GM19372 (cell line): ENCODE results near the gene NPTXR.
"Not testable (repeated sequence)": the region's sequence is repeated elsewhere in the genome, so short reads cannot be mapped to it uniquely, and the experiment has no call there.

Source experiments
- ATAC-seq: cut with Tn5 transposase; IDR thresholded peaks from one replicate; pipeline ENCODE4 v1.9.1; 2021; ENCODE audit warnings: mild to moderate bottlenecking, low read depth, moderate library complexity; ENCODE audit not compliant: unreplicated experiment

The NPTXR gene

DNA sequence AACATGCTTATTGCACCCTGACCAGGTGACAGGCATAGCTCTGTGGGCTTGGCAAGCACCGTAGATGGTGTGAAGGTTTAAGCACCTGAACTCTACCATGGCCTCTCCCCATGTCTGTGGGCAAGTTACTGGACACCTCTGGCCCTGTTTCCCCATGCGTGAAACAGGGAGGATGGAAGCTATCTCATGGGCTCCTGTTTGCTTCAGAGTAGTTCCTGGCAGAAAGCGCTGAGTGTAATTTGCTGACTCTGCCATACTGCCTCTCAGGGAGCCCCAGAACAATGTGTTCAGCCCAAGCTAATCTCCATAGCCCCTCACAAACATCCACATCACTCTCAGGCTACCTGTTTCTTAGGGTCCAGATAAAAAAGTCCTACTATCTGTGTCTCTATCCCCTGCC, 25.8 kb upstream of the NPTXR start:
- ATAC-seq, result no peak

DNA sequence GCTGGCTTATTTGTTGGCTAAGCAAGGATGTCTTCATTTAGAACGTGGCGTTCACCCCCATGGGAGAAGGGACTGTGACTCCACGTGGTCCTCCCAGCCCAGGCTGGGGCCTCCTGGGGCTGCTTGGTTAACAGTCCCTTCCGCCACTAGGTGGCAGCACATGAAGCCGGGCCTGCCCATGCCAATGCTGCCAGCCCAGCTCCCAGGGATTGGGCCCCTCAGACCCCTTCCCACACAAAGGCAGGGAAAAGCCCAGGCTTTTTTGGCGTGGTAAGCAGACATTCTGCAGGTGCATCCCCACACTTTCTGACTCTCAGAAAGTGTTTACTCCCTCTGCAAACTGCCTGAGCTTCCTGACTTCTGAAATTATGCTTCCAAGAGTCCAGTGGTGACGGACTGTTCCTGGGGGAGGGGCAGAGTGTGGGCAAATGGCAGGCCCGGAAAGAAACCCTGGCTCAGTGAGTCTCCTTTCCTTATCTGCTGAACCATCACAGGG, 25.1 kb upstream of the NPTXR start:
- ATAC-seq, result no peak

DNA sequence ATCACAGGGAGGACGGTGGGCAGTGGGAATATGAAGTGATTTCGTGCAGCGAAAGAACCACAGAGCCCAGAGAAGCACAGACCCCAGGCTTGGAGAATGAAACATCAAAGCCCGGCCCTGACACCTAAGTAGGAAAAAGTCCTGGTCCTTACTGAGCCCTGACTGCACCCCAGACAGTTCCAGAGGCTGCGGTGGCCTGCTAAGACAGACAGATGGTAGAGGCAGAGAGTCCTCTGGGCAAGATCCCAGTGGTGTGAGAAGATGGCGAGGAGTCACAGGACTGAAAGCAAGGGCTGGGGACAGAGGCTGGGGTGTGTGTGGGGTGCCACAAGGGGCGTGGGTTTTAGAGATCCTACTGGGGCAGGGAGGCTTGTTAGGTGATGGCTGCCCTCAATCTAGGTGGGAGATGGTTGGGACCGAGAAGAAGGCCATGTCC, 24.5 kb upstream of the NPTXR start:
- no peak for ATAC-seq

DNA sequence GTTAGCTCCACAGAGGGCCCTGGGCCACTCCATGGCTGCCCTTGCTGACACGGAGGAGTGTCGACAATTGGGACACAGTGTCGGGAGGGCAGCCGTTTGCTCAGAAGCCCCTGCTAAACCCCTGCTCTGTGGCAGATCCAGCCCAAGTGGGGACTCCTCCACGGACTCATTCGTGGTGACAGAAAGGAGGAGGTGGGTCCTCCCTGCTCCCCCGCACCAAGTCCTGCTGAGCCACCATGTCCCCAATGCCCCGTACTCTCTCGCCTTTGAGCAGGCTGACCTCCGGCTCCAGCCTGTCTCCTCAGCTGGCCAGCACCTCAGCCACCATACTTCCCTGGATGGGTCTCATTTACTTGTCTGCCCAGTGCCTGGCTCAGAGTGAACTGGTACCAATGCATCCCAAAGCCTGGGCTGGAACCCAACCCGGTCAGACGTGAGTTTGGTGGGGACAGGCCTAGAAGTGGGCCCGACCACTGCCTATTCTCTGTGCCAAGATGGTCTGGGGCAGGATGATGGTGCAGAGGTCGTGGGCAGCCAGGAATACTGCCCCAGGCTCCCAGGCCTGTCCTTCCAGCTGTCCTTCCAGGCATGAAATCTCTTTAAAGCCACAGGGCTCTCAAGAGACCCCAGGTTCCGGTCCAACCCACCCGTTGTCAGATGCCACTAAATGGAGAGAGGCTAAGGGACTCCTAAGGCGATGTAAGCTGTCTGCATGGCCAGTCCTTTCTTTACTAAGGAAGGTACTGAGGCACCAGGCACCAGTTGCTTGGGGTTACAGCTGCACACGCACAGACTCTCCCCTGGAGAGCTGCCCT, 23.9 kb upstream of the NPTXR start:
- no peak for ATAC-seq

DNA sequence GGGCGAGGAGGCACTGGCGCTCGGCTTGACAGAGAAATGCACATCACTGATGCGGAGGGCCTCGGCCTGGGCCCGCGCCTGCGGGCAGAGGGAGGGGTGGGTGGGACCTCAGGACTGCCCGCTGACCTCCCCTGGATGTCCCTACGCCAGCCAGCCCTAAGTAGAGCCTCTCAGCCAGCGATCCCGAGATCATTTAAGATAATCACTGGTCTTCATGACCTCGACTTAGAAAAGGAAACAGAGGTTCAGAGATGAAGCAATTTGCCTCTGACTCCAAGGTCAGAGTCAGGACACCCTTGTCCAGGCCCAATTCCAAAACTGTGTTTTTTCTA, 23.3 kb upstream of the NPTXR start:
- no peak for ATAC-seq

DNA sequence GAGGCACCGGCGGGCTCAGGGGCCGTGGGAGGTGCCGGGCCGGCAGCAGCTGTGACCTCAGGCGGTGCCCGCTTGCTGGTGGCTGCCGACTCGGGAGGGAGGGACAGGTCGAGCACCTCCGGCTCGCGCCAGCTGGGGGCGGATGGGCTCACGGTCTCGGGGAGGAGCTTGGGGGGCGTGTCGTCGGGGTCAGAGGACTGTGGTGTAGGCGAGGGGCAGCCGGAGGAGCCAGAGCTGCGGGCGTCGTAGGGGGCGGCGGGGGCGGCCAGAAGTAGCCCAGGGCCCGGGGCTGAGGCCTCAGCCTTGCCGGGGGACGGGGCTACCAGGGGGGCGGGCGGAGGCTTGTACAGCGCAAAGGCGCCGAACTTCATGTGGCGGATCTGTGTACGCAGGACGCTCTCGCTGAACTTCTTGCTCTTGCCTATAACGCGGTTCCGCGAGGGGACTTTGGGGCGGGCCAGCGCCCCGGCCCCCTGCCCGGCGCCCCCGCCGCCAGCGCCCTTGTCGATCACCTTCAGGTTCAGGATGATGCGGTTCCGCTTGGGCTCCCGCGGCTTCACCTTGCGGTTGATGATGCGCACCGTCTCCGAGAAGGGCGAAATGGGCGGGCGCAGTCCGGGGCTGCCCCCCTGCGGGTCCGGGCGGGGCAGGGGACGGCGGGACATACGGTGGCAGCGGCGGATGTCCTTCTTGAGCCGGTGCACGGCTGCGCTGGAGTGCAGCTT, 22.7 kb upstream of the NPTXR start:
- ATAC-seq, result no peak

DNA sequence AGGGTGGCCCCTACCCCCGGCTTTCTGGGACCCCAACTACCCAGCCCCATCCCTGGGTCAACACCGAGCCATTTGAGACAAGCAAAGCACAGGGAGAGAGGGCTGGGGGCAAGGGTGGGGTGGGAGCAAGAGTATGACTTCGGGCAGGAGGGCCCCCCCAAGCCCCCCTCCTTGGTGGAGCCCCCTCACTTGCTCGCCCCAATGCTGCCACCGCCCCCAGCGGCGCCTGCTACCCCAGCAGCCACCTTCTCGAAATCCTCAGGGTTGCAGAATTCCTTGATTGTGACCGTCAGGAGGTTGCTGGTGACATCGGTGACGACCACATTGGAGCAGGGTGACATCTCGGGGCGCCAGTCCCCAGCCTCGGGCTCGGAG, 22.2 kb upstream of the NPTXR start:
- no peak for ATAC-seq

DNA sequence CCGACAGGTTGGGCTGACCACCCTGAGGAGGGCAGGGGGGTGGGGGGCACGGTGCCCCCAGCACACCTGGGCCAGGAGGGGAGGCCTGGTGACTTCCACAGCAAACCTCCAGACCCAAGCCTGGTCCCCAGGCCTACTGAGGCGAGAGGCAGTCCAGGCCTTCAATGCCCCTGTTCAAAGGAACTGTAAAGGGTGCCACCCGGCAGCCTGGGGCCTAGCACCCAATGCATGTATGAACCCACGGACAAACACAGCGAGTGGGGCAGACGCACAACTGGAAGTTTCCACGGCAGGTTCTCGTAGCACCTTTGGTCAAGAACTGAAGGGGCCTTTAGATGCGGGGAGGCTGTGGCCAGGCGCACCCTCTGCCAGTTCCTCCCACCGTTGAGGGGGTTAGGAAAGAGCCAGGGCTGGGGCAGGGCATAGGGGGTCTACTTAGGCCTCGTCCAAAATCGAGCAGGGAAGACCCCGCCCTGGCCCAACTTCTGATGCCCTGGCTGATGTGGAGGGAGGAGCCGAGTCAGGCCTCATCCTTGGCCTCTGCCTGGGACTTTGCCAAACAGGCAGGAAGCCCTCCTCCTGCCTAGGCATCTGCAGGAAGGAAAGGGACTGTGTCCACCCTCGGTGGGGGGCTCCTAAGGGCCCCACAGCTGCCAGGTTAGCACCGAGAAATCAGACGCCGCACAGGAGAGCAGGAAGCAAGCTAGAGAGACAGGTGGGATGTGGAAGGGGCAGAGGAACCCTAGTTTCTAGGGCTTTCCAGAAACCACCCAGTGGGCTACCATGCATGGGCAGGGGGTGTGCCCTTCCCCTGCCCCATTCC, 21.6 kb upstream of the NPTXR start:
- no peak for ATAC-seq

DNA sequence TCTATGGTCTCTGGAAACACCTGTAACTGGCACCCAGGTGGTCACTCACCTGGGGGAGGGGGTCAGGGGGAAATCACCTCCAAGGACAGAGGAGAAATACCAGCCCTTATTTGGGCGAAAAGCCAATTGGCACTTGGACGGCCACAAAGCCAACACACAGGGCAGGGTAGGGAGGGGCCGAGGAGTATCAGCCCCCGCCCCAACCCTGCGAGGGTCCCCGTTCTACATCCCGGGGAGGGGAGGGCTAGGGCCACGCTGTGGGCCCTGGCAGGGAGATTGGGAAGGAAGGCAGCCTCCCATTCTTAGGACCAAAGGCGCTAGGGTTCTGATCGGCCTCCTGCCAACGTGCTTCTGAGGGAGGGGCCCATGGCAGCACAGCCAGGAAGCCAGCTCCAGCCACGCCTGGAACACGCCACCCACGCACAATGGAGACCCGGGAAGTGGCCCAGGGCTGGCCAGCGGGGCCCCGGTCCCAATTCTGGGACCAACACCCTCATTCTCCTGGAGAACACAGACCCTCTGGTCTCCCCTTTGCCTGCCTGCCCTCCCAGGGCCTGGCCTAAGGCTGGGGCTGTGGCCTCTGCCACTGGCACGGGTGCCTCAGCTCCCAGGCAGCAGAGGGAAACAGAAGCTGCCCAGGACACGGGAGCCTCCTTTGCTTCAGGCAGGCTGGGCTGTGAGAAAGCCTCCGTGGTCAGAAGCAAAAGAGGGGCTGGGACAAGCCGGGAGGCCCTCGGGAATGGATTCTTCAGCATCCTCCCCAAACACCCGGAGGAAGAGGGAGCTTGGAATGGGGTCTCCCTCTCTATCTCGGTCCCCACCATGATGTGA, 20.7 kb upstream of the NPTXR start:
- ATAC-seq, result no peak

DNA sequence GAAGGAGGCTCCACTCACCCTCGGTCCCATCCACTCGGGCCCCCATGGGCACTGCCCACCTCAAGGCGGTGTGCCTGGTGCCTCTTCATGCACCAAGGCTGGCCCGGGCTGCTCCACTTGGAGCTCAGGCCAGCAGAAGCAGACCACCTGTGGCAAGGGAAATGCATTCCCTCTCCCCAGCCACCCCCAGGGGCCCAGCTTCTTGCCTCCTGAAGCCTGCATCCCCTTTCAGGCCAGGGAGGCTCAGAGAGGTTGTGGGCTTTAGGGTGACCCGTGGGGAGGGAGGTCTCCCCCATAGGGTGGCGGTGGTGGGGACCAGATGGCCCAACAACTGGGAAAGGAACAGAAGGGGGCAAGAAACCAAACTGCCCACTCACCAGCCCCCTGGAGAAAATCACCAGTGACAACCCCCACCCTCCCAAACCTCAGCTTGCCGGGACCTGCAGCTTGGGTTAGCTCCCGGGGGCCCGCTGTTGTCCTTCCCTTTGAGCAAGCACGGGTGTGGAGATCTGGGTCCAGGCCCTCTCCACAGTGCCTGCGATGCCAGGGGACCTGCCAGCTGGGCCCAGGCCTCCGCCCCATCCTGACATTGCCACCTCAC, 19.8 kb upstream of the NPTXR start:
- ATAC-seq, result no peak

DNA sequence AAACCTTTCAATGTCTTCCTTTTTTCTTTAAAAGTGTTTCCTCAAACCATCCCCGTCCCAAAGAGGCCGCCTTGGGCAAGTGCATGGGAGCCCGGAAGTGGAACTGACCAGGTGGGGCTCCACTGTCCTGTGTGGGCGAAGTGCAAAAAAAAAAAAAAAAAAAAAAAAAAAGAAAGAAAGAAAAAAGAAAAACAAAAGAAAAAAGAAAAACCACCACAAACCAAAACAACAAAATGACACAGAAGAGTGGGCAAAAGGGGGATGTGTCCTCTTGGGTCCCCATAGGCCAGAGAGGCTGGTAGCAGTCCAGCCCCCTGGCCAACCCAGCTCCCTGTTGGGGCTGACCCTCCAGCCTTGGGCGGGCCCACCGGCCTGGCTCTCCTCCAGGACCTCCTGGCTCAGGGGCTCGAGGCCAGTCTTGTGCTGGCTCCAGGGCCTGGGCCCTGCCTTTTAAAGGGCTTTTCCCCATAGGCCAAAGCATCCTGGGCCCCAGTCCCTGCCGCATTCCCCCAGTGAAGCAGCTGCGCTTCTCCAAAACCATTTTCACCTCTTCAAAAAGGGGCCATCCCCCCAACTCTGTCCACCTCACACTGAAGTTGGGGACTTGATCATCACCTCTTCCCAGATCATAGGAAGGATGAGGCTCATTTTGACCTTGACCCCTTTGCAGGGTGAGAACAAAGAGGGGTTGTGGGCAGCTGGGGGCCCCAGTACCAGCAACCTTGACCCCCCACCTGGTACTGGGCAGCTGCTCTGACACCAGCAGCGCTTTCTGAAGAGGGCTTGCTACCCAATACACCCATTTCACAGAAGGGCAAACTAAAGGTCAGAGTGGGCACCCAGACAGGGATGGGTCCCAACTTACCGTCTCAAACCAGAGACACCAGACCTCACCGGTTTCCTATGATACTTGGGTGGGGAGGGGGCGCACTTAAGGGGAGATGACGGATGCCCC, 18.8 kb upstream of the NPTXR start:
- no peak for ATAC-seq

DNA sequence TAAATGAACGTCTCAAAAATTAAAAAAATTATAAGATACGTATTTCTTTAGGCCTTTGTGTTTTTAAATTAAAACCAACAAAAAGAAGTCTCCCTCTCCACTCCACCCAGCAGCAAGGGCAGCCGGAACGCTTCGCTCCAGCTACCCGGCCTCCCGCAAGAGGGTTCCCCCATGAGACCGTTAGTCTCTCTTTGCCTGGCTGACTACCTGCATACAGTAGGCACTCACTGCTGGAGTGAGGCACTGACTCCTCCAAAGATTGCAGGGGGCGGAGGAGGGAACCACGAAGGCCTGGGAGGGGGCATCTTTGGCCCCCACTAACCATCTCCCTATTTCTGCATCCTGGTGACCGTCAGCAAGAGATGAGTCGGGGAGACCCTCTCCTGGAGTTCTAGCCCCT, 18.1 kb upstream of the NPTXR start:
- no peak for ATAC-seq

DNA sequence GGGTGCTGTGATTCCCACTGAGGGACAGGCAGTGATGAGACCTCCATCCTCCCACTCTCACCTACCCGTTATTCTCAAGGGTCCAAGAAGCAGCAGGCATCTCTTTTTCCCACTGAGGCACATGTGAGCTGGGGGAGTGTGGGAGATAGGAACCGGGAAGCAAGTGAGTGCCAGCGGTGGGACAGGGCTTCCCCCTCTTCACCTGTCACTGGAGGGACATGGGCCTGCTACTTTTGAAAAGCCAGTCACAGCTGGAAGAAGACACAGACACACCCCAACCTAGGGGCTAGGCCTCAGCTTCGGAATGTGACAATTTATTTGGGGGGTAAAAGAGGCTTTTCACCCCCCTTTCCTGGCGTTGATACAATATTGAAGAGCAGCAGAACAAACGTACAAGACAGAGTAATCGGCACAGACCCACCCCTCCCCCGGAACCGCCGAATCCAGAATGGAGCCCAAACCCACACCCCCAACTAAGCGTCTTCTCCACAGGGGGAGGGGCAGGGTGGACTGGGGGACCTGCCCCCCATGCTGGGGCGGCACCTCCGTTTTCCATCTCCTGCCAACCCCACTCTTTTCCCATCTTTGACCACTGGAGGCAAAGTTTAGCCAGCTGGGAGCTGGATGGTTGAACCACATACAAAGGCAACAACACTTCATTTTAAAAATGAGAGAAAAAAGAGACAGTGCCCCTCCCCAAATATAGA, 17.5 kb upstream of the NPTXR start:
- ATAC-seq, result no peak

DNA sequence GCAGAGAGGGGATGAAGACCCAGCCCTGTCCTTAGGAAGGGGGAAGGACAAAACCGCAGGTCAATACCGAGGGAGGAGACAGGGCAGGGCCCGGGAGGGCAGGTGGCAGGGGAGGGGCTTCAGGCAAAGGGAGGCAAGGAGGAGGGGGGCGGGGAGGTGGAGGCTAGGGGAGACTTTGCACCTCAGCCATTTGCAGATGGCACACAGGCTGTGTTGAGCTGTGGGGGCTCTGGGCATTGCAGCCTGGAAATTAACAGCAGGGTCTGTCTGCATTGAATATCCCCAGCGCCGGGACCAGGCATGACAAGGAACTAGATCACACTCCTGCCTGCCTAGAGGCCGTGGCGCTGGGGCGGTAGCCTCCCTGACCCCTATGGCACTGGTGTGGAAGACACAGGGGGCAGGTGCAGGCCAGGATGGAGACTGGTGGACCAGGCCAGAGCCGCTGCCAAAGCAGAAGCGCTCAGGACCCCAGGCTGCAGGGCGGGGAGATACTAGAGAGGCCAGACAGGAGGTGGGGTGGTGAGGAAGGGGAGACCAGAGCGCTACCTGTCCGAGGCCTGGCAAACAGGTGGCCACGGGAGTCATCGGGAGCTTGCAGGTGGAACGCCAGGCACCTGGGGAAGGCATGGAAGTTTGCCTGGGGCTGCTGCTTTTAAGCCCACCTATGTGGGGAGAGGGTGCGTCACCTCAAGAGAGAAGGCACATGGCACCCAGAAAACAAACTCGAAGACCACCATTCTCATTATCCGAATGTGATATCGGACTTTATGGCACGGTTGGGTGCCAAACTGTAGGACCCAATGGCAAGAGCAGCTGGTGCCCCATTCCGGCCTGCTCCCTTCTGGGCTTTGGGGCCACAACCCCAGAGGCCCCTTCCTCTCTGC, 16.7 kb upstream of the NPTXR start:
- no peak for ATAC-seq

DNA sequence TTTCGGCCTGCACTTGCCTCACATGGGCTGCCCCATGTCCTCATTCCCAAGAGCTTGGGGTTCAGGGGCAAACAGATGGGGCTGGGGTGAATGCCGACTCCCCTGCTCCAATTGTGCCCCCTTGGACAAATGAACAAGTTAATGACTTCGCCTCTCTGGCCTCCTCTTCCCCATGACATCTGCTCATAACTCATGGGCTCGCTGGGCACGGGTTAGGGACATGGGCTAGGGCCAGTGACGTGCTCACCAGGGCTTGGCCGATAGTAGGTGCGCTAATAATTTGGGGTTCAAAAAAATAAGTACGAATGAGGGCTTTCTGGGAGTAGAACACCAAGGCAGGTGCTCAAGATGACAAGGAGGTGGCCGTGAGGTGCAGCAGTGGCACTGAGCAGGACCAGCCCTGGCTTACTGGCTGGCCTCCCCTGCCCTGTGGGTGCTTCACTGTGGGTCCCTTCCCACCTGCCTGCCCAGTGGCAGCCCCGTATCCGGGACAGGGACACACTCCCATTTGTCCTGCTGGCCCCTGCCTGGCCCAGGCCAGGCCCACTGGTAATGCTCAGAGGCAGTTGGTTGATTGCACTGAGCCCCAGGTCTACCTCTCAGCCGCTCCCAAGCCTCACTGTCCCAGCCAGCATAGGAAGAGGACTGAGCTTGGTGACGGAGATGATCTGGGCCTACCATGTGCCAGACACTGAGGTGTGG, 15.9 kb upstream of the NPTXR start:
- no peak for ATAC-seq

DNA sequence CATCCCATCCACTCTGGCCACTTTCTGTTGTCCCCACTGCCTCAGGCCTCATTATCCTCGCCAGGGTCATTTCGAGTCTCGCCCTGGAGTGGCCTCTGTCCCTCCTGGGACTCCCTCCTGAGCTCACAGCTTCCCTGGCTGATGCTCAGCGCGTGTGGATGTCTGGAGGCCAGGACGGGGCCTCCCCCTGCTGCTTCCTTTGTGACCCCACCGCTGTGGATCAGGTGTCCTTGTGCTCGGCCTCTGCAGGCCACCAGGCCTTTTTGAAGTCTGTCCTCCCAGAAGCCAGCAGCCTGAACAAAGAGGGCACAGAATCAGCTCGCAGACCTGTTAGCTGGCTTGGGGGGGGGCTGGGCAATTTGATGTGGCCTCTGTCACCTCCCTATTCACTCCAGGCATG, 14.7 kb upstream of the NPTXR start:
- no peak for ATAC-seq

DNA sequence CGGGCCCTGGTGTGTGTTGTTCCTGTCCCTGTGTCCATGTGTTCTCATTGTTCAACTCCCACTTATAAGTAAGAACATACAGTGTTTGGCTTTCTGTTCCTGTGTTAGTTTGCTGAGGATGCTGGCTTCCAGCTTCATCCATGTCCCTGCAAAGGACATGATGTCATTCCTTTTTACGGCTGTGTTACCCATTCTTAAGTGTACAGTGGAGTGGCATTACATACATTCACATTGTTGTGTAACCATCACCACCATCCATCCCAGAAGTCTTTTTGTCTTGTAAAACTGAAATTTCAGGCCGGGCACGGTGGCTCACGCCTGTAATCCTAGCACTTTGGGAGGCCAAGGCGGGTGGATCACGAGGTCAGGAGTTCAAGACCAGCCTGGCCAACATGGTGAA, 10.6 kb upstream of the NPTXR start:
- not testable (repeated sequence) for ATAC-seq
